Type B pancreatic cell (in vitro differentiated cells): ENCODE results near the gene FAT1. TPM values are rescaled to one million over a fixed set of nuclear protein-coding genes. Genes with fewer than 3 reads are reported as not detected.
"Not testable (repeated sequence)": the region's sequence is repeated elsewhere in the genome, so short reads cannot be mapped to it uniquely, and the experiment has no call there.

Source experiments
- DNase-seq: peaks from one replicate; pipeline ENCODE4 v3.0.0; 2021; ENCODE audit warnings: mixed read lengths; ENCODE audit not compliant: unreplicated experiment; ENCODE audit errors: extremely low spot score
- H3K27ac Mint-ChIP-seq: 2 replicates; pipeline ENCODE4 v1.8.0; 2021; ENCODE audit warnings: mild to moderate bottlenecking, mixed read lengths
- H3K27me3 Mint-ChIP-seq: 2 replicates; pipeline ENCODE4 v1.8.0; 2021; ENCODE audit warnings: mixed read lengths
- H3K36me3 Mint-ChIP-seq: 2 replicates; pipeline ENCODE4 v1.8.0; 2021; ENCODE audit warnings: mixed read lengths
- H3K4me1 Mint-ChIP-seq: one replicate; pipeline ENCODE4 v1.8.0; 2021; ENCODE audit warnings: mixed read lengths; ENCODE audit not compliant: unreplicated experiment
- H3K4me3 Mint-ChIP-seq: 2 replicates; pipeline ENCODE4 v1.8.0; 2021; ENCODE audit warnings: mild to moderate bottlenecking, mixed read lengths
- H3K9me3 Mint-ChIP-seq: 2 replicates; pipeline ENCODE4 v1.8.0; 2021; ENCODE audit warnings: mixed read lengths
- total RNA-seq: library from RNA; stranded (reverse); gene quantifications from 2 replicates; pipeline ENCODE4 v1.2.1, GENCODE V29; 2021; ENCODE audit warnings: low replicate concordance
- TF ChIP-seq, protein P1 (sequence below): fragments of 200-600 bp; sonication (generic); conservative IDR thresholded peaks from 2 replicates; pipeline ENCODE4 v1.5.0; 2021; ENCODE audit warnings: antibody characterized with exemption, mild to moderate bottlenecking

Gene FAT1
- total RNA-seq, 1 donor from 2014 or later = 197 TPM

DNA sequence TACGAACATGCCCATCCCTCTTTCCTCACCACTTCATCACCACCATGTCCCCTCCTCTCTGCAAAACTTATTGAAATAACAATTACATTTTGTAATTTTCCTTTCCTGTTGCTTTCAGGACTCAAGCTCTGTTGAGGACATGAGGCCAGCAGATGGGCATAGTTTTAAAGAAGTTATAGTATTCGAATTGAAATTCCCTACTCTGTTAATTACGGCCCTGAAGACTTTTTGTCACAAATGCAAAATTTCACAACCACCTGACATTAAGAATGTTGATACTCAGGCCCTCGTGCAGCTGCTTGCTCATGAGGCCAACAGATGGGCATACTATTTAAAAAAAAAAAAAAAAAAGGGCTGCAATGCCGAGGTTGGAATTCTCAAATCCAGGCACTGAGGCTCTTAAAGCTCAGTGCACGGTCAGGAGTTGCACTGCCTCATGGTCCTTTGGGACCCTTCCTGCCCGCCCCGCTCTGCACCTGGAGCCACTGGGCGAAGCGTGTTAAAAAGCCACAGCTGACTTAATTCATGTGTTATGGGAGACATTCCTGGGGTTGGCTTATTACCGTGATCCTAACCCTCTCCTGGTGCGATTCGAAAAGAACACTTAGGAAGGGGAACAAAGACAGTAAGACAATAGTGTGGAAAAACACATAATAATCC, 34.2 kb upstream of the FAT1 start:
- TF ChIP-seq, protein P1, sequence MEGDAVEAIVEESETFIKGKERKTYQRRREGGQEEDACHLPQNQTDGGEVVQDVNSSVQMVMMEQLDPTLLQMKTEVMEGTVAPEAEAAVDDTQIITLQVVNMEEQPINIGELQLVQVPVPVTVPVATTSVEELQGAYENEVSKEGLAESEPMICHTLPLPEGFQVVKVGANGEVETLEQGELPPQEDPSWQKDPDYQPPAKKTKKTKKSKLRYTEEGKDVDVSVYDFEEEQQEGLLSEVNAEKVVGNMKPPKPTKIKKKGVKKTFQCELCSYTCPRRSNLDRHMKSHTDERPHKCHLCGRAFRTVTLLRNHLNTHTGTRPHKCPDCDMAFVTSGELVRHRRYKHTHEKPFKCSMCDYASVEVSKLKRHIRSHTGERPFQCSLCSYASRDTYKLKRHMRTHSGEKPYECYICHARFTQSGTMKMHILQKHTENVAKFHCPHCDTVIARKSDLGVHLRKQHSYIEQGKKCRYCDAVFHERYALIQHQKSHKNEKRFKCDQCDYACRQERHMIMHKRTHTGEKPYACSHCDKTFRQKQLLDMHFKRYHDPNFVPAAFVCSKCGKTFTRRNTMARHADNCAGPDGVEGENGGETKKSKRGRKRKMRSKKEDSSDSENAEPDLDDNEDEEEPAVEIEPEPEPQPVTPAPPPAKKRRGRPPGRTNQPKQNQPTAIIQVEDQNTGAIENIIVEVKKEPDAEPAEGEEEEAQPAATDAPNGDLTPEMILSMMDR = no peak
- no peak overlapping the region for H3K4me3 Mint-ChIP-seq
- peaks cover 5% of the 10 kb centered on the region for H3K4me1 Mint-ChIP-seq
- H3K9me3 Mint-ChIP-seq = peaks cover 6% of the 10 kb centered on the region
- no peaks in the 10 kb centered on the region for H3K36me3 Mint-ChIP-seq
- no peak for DNase-seq
- no peaks in the 10 kb centered on the region for H3K27me3 Mint-ChIP-seq
- no peak overlapping the region for H3K27ac Mint-ChIP-seq

DNA sequence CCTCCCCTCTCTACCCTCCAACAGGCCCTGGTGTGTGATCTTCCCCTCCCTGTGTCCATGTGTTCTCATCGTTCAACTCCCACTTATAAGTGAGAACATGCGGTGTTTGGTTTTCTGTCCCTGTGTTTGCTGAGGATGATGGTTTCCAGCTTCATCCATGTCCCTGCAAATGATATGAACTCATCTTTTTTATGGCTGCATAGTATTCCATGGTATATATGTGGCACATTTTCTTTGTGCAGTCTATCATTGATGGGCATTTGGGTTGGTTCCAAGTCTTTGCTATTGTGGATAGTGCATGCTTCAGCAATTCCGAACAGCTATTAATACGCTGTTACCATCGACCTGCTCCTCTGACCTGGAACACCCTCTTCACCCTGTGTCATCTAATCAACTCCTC, 32.9 kb upstream of the FAT1 start:
- H3K27me3 Mint-ChIP-seq, H3K27ac Mint-ChIP-seq, H3K4me3 Mint-ChIP-seq, H3K9me3 Mint-ChIP-seq, H3K4me1 Mint-ChIP-seq, H3K36me3 Mint-ChIP-seq, DNase-seq: not testable (repeated sequence)

DNA sequence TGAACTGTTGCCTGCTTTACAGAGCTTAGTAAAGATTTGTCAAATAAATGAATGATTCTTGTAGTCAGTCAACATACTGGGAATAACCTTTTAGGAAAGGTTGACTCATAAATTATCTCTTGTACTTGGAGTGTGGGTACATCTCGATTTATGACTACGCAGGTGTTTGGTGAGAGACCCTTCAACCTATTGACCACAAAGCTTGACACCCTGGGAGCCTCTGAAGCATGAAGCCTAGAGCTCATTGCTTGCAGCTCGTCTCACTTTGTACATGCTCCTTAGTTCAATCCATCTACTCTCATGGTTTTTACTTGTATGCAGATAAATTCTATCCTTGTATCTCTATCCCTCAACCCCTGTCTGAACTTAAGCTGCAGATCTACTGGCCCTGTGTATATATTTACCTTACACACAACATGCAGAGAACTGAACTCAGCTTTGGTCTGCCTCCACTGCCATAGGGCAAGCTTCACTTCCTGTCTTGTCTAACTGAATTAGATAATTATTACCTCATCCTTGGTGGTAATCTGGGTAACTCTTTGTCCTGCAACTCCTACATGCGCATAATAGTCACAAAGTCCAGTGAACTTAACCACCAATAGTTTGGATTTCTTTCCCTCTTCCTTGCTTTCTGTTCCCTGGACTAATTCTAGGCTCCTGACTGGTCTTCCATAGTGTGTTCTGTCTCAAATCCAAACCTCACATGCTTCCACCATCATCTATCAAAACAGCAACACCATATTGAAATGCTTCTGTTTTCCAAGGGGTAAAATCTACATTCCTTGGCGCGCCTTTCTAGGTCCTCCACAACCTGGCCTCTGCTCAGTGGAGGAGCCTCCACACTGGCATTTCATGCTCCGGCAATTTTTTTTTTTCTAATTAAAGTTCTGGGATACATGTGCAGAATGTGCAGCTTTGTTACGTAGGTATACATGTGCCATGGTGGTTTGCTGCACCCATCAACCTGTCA, 32.2 kb upstream of the FAT1 start:
- no peak overlapping the region for H3K4me3 Mint-ChIP-seq
- peaks cover 6% of the 10 kb centered on the region for H3K9me3 Mint-ChIP-seq
- TF ChIP-seq, protein P1 = no peak
- H3K27ac Mint-ChIP-seq = no peak overlapping the region
- no peaks in the 10 kb centered on the region for H3K27me3 Mint-ChIP-seq
- H3K4me1 Mint-ChIP-seq = peaks cover 5% of the 10 kb centered on the region
- DNase-seq = no peak
- no peaks in the 10 kb centered on the region for H3K36me3 Mint-ChIP-seq

DNA sequence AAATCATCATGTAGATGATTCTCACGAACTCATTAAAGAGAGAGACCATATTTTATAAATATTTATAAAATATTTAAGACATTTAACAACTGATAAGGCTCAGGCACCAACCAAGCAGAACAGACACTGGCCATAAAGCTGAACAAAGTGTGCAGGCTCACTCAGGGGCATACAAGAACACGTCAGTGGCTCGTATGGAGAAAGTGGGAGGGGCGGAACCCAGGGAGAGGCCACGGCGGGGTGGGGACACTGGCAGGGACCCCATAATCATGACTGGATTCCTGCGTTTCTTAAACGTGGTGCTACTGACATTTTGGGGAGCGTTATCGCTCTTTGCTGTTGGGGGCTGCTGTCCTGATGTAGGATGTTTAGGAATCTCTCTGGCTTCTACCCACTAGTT, 31.3 kb upstream of the FAT1 start:
- peaks cover 5% of the 10 kb centered on the region for H3K4me1 Mint-ChIP-seq
- H3K27me3 Mint-ChIP-seq = no peaks in the 10 kb centered on the region
- H3K9me3 Mint-ChIP-seq = peaks cover 10% of the 10 kb centered on the region
- no peak overlapping the region for H3K4me3 Mint-ChIP-seq
- no peak for DNase-seq
- no peaks in the 10 kb centered on the region for H3K36me3 Mint-ChIP-seq
- TF ChIP-seq, protein P1 = no peak
- no peak overlapping the region for H3K27ac Mint-ChIP-seq

DNA sequence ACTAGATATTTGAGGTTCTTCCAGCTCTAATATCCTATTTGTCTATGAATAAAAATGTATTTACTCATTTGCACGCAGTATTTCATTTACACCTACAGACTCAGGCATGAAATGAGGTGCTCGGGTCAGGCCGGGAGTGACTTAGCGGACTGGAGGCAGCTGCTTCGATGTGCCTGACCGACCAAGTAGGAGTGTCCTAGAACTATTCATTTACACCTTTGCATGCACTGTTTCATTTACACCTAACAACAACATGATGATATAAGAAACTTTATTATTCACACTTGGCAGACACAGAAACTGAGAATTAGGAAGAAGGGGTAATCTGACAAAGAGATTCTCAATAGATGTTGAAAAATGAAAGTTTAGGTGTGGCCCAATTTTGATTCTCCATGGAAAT, 28.7 kb upstream of the FAT1 start:
- H3K4me1 Mint-ChIP-seq = peaks cover 5% of the 10 kb centered on the region
- no peaks in the 10 kb centered on the region for H3K36me3 Mint-ChIP-seq
- TF ChIP-seq, protein P1 = no peak
- no peaks in the 10 kb centered on the region for H3K27me3 Mint-ChIP-seq
- peaks cover 10% of the 10 kb centered on the region for H3K9me3 Mint-ChIP-seq
- DNase-seq = no peak
- no peak overlapping the region for H3K4me3 Mint-ChIP-seq
- H3K27ac Mint-ChIP-seq = no peak overlapping the region
